Measurements from ENCODE around the gene PAN3. TPM values are rescaled to one million over a fixed set of nuclear protein-coding genes. Genes with fewer than 3 reads are reported as not detected.

Gene PAN3
- total and polyA plus RNA-seq, 2 experiments from 2014 or later = 27.4 to 58.2 TPM

DNA sequence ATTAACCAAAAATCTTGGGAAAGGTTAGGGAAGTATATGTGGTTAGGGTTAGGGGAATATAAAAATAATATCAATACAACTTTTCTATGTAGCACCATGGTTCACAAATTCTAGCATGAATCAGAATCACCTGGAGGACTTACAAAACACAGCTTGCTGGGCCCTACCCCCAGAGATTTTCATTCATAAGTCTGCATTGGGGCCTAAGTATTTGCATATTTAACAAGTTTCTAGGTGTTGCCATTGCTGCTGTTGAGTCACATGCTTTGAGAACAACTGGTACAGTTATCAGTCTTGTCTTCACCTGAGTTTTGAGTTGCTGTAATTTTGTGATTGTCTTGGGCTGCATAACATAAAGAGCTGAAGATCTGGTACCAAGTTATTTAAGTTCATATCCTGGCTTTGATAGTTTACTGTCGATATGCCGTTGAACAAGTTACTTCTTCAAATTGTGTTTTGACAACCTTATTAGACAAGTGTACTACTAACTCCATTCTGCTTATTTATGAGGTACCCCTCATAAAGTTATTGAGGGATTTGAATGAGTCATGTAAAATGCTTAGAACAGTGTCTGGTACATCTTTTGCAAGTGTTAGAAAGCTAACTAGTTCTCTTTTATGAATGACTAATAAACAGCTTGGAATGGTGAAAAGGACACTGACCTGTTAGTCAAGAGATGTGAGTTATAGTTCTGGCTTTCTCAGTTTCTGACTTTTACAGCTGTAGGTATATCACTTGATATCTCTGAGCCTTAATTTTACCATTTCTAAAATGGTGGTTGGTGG lies 132.9 kb downstream of the PAN3 start (continued):
- TF ChIP-seq ZNF114 (CRISPR knock-in tag; IDR thresholded peaks at IDR 0.05) (no peak), POLR2AphosphoS5 (IDR thresholded peaks at IDR 0.05; ENCODE audit: low read depth) (no peak), CREB1 (CRISPR knock-in tag; IDR thresholded peaks at IDR 0.05; ENCODE audit: low read depth) (no peak)
- TF ChIP-seq, protein P1, sequence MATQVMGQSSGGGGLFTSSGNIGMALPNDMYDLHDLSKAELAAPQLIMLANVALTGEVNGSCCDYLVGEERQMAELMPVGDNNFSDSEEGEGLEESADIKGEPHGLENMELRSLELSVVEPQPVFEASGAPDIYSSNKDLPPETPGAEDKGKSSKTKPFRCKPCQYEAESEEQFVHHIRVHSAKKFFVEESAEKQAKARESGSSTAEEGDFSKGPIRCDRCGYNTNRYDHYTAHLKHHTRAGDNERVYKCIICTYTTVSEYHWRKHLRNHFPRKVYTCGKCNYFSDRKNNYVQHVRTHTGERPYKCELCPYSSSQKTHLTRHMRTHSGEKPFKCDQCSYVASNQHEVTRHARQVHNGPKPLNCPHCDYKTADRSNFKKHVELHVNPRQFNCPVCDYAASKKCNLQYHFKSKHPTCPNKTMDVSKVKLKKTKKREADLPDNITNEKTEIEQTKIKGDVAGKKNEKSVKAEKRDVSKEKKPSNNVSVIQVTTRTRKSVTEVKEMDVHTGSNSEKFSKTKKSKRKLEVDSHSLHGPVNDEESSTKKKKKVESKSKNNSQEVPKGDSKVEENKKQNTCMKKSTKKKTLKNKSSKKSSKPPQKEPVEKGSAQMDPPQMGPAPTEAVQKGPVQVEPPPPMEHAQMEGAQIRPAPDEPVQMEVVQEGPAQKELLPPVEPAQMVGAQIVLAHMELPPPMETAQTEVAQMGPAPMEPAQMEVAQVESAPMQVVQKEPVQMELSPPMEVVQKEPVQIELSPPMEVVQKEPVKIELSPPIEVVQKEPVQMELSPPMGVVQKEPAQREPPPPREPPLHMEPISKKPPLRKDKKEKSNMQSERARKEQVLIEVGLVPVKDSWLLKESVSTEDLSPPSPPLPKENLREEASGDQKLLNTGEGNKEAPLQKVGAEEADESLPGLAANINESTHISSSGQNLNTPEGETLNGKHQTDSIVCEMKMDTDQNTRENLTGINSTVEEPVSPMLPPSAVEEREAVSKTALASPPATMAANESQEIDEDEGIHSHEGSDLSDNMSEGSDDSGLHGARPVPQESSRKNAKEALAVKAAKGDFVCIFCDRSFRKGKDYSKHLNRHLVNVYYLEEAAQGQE (IDR thresholded peaks at IDR 0.05; ENCODE audit: unreplicated experiment) = no peak

DNA sequence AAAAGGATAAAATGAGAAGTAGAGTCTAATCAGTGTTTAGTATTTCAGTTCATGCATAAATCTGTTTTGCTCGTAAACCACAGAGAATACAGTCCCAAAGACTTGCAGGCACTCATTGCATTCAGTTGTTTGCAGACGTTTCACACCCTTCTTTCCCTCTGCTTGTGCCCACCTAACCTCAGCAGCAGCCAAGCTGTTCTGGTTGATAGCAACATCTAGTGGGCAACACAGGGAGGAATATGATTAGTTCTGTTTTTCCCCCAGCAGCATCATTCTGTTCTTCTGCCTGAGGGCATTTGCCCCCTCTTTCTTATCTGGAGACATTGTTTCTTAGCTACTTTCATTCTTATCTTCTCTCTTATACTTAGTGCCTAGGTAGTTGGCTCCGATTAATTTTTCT lies 135.6 kb downstream of the PAN3 start:
- Mint-ChIP-seq H3K4me1 (no peaks in the 10 kb centered on the region), H3K9me3 (no peaks in the 10 kb centered on the region), H3K4me3 (no peak overlapping the region), H3K36me3 (ENCODE audit: low read depth) (peaks cover 17% of the 10 kb centered on the region), H3K27me3 (ENCODE audit: insufficient read depth, low read depth, poor library complexity) (no peaks in the 10 kb centered on the region), H3K27ac (no peak overlapping the region)
- no peaks in the 10 kb centered on the region for H3K9me2 ChIP-seq (ENCODE audit: insufficient read depth)
- no peaks in the 10 kb centered on the region for H3K79me2 ChIP-seq (replicated peaks; ENCODE audit: insufficient read depth)
- H3K4me3 ChIP-seq = no peak overlapping the region
- no peak overlapping the region for H3K4me2 ChIP-seq
- H3F3A ChIP-seq (replicated peaks; ENCODE audit: low read depth) = no peaks in the 10 kb centered on the region
- ATAC-seq (peak; percentile 62), DNase-seq (ENCODE audit: low spot score) (peak; percentile 40)
- TF ChIP-seq ZNF114 (CRISPR knock-in tag; IDR thresholded peaks at IDR 0.05) = no peak
- TF ChIP-seq EZH2 (IDR thresholded peaks at IDR 0.05; ENCODE audit: low read depth, unreplicated experiment) = no peak
- TF ChIP-seq, protein P2, sequence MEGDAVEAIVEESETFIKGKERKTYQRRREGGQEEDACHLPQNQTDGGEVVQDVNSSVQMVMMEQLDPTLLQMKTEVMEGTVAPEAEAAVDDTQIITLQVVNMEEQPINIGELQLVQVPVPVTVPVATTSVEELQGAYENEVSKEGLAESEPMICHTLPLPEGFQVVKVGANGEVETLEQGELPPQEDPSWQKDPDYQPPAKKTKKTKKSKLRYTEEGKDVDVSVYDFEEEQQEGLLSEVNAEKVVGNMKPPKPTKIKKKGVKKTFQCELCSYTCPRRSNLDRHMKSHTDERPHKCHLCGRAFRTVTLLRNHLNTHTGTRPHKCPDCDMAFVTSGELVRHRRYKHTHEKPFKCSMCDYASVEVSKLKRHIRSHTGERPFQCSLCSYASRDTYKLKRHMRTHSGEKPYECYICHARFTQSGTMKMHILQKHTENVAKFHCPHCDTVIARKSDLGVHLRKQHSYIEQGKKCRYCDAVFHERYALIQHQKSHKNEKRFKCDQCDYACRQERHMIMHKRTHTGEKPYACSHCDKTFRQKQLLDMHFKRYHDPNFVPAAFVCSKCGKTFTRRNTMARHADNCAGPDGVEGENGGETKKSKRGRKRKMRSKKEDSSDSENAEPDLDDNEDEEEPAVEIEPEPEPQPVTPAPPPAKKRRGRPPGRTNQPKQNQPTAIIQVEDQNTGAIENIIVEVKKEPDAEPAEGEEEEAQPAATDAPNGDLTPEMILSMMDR (conservative IDR thresholded peaks at IDR 0.05; ENCODE audit: low read depth in 2 of 2) = peak; percentile 24 to 67; a peak in 3 of 4 replicates
- H2AFZ ChIP-seq = no peak overlapping the region
- no peaks in the 10 kb centered on the region for H3K27me3 ChIP-seq (ENCODE audit: insufficient read depth)
- no peaks in the 10 kb centered on the region for H3K36me3 ChIP-seq (ENCODE audit: insufficient read depth)
- H3K4me1 ChIP-seq (ENCODE audit: insufficient read depth) = no peaks in the 10 kb centered on the region
- no peaks in the 10 kb centered on the region for H4K20me1 ChIP-seq (replicated peaks; ENCODE audit: insufficient read depth)
- H3K27ac ChIP-seq (ENCODE audit: low read depth) = peak overlapping the region; percentile 37; the same call in 1 of the 2 replicates

DNA sequence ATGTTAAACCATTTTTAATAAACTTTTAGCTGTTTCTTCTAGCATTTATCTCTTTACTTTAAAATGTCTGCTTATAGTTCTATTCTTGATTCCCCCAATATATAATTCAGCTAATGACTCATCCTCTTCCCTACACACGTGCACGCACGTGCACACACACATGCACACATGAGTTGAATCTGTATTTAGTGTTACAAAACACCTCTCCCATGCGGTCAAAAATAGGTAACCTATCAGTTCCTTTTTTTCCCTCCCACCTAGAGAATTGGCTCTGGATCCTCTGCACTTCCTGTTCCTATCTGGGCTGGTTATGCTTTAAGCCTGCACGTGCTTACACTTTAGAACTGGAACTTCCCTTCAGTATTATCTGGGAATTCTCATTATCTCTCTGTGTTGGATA lies 144.1 kb downstream of the PAN3 start:
- H3K79me2 ChIP-seq (replicated peaks; ENCODE audit: insufficient read depth) = no peaks in the 10 kb centered on the region
- ATAC-seq (no peak), DNase-seq (ENCODE audit: low spot score) (no peak)
- no peak overlapping the region for H3K27ac ChIP-seq (ENCODE audit: low read depth)
- no peaks in the 10 kb centered on the region for H3K9me3 Mint-ChIP-seq
- no peaks in the 10 kb centered on the region for H4K20me1 ChIP-seq (replicated peaks; ENCODE audit: insufficient read depth)
- H3K27me3 ChIP-seq (ENCODE audit: insufficient read depth) = no peaks in the 10 kb centered on the region
- no peaks in the 10 kb centered on the region for H3K4me1 ChIP-seq (ENCODE audit: insufficient read depth)
- peaks cover 49% of the 10 kb centered on the region for H3K36me3 Mint-ChIP-seq (ENCODE audit: low read depth)
- no peak overlapping the region for H3K27ac Mint-ChIP-seq
- no peaks in the 10 kb centered on the region for H3K4me1 Mint-ChIP-seq
- peaks cover 2% of the 10 kb centered on the region for H3K27me3 Mint-ChIP-seq (ENCODE audit: insufficient read depth, low read depth, poor library complexity)
- H3K4me3 Mint-ChIP-seq = no peak overlapping the region
- H3F3A ChIP-seq (replicated peaks; ENCODE audit: low read depth) = no peaks in the 10 kb centered on the region
- no peak overlapping the region for H3K4me3 ChIP-seq
- no peak overlapping the region for H3K4me2 ChIP-seq
- peaks cover 18% of the 10 kb centered on the region; the same call in 1 of the 2 replicates for H3K36me3 ChIP-seq (ENCODE audit: insufficient read depth)
- no peak overlapping the region for H2AFZ ChIP-seq
- H3K9me2 ChIP-seq (ENCODE audit: insufficient read depth) = no peaks in the 10 kb centered on the region
- no peak for TF ChIP-seq EZH2phosphoT487 (IDR thresholded peaks at IDR 0.05; ENCODE audit: unreplicated experiment)
- no peak for TF ChIP-seq EZH2 (IDR thresholded peaks at IDR 0.05; ENCODE audit: low read depth, unreplicated experiment)
- TF ChIP-seq, protein P2 (conservative IDR thresholded peaks at IDR 0.05; ENCODE audit: low read depth in 2 of 2) = no peak
- no peak for TF ChIP-seq ZNF331 (CRISPR knock-in tag; IDR thresholded peaks at IDR 0.05; ENCODE audit: low read depth)
- TF ChIP-seq CREB1 (CRISPR knock-in tag; IDR thresholded peaks at IDR 0.05; ENCODE audit: low read depth) = no peak
- TF ChIP-seq JUNB (IDR thresholded peaks at IDR 0.05; ENCODE audit: unreplicated experiment) = no peak

Measured in GM23338 (cell line).